Vagina (tissue), 2 donors: ENCODE results near the gene VAX1.

Experiments
- POLR2A ChIP-seq, 2 donors: fragments of 450-650 bp; IDR thresholded peaks; one replicate each; pipeline ENCODE4 v1.6.1; 2017; ENCODE audit warnings: antibody characterized with exemption in 2 of 2, mild to moderate bottlenecking in 2 of 2, moderate library complexity in 2 of 2
- TF ChIP-seq, protein P1 (sequence below), 3 experiments: fragments of 450-650 bp in 2 of 3; fragments of 200-600 bp in 1 of 3; sonication (generic) in 1 of 3; IDR thresholded peaks; one replicate each; pipeline ENCODE4 v1.5.1; 2017 to 2019; ENCODE audit warnings: antibody characterized with exemption in 3 of 3, mild to moderate bottlenecking in 2 of 3, moderate library complexity in 2 of 3

DNA sequence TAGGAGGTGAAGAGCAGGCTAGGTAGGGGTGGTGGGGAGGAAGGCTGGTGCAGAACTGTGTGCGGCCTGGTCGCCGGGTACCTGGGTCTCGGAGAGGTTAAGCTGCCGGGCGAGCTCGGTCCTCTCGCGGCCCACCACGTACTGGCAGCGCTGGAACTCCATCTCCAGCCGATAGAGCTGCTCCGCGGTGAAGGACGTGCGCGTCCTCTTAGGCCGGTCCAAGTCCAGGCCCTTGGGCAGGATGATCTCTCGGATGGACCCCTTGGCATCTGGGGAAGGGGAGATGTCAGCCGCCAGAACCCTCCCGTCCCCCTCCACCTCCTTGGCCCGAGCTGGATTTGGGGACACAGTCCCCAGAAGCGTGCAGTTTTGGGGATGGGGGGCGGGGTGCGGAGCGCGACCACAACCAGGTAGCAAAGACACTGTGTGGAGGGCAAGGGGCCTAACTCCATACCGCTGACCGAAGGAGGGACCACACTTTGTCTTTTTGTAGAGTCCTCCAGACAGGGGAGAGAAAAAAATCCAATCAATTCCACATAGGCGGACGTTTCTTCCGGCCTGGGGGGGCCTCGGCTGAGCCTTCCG, 1.6 kb downstream of the VAX1 start:
- TF ChIP-seq, protein P1, sequence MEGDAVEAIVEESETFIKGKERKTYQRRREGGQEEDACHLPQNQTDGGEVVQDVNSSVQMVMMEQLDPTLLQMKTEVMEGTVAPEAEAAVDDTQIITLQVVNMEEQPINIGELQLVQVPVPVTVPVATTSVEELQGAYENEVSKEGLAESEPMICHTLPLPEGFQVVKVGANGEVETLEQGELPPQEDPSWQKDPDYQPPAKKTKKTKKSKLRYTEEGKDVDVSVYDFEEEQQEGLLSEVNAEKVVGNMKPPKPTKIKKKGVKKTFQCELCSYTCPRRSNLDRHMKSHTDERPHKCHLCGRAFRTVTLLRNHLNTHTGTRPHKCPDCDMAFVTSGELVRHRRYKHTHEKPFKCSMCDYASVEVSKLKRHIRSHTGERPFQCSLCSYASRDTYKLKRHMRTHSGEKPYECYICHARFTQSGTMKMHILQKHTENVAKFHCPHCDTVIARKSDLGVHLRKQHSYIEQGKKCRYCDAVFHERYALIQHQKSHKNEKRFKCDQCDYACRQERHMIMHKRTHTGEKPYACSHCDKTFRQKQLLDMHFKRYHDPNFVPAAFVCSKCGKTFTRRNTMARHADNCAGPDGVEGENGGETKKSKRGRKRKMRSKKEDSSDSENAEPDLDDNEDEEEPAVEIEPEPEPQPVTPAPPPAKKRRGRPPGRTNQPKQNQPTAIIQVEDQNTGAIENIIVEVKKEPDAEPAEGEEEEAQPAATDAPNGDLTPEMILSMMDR (IDR thresholded peaks at IDR 0.05): no peak
- TF ChIP-seq POLR2A (IDR thresholded peaks at IDR 0.05): no peak
